OCI-LY3 (cell line): Measurements from ENCODE around the gene UBE2E1.

Experiments used
- H2AFZ ChIP-seq: fragments of 200-600, 300-600 bp; shearing (Covaris generic); 2 replicates; pipeline ENCODE4 v1.6.0; 2014; ENCODE audit warnings: antibody characterized with exemption, low read depth, low read length
- H3K27ac ChIP-seq: fragments of 200-600, 300-600 bp; sonication (generic); 2 replicates; pipeline ENCODE4 v1.5.1; 2014; ENCODE audit warnings: mild to moderate bottlenecking, low read length, moderate library complexity, mixed read lengths
- H3K27me3 ChIP-seq: fragments of 200-600, 300-600 bp; sonication (generic); 2 replicates; pipeline ENCODE4 v1.6.1; 2014; ENCODE audit warnings: low read depth, low read length, mixed read lengths
- H3K36me3 ChIP-seq: fragments of 200-600, 300-600 bp; sonication (generic); replicated peaks from 2 replicates; pipeline ENCODE3; 2014; ENCODE audit warnings: low read depth, low read length, mixed read lengths
- H3K4me1 ChIP-seq: fragments of 300-600, 200-600 bp; sonication (generic); 2 replicates; pipeline ENCODE4 v1.6.1; 2014; ENCODE audit warnings: low read length, mixed read lengths
- H3K4me2 ChIP-seq: fragments of 200-600, 300-600 bp; sonication (generic); 2 replicates; pipeline ENCODE4 v1.6.1; 2014; ENCODE audit warnings: low read length, mixed read lengths
- H3K4me3 ChIP-seq: fragments of 300-600, 200-600 bp; sonication (generic); 2 replicates; pipeline ENCODE4 v1.5.1; 2014; ENCODE audit warnings: antibody characterized with exemption, mild to moderate bottlenecking, low read length, moderate library complexity
- H3K79me2 ChIP-seq: fragments of 300-600, 200-600 bp; shearing (Covaris generic); 2 replicates; pipeline ENCODE4 v1.6.1; 2014; ENCODE audit warnings: mild to moderate bottlenecking, low read length, mixed read lengths
- H3K9ac ChIP-seq: fragments of 300-600, 200-600 bp; shearing (Covaris generic); 2 replicates; pipeline ENCODE4 v1.6.0; 2014; ENCODE audit warnings: mild to moderate bottlenecking, low read length, moderate library complexity
- H3K9me3 ChIP-seq: fragments of 200-600, 300-600 bp; shearing (Covaris generic); 2 replicates; pipeline ENCODE4 v1.6.1; 2014; ENCODE audit warnings: low read length, mixed read lengths; ENCODE audit not compliant: insufficient read depth
- H4K20me1 ChIP-seq: fragments of 200-600, 300-600 bp; sonication (generic); 2 replicates; pipeline ENCODE4 v1.6.1; 2016; ENCODE audit warnings: low read length, mixed read lengths; ENCODE audit not compliant: insufficient read depth
- EZH2phosphoT487 ChIP-seq: fragments of 200-600 bp; shearing (Covaris generic); IDR thresholded peaks from 2 replicates; pipeline ENCODE4 v1.6.1; 2018; ENCODE audit warnings: antibody characterized with exemption, mixed run types, low read depth
- TF ChIP-seq, protein P1 (sequence below): fragments of 200-600, 300-600 bp; sonication (generic); IDR thresholded peaks from 2 replicates; pipeline ENCODE4 v1.5.1; 2014; ENCODE audit warnings: antibody characterized with exemption, low read length, low read depth

UBE2E1 gene

GRCh38 chr3:23809840-23810342, 4.1 kb downstream of the UBE2E1 start:
- H3K36me3 ChIP-seq: peaks cover 33% of the 10 kb centered on the region
- H2AFZ ChIP-seq: no peak overlapping the region
- H3K9ac ChIP-seq: peak overlapping the region; percentile 74
- H4K20me1 ChIP-seq: 0 out of 2 replicates have a peak, but pooled peaks cover 3% of the 10 kb centered on the region
- H3K27ac ChIP-seq: no peak overlapping the region
- TF ChIP-seq, protein P1, sequence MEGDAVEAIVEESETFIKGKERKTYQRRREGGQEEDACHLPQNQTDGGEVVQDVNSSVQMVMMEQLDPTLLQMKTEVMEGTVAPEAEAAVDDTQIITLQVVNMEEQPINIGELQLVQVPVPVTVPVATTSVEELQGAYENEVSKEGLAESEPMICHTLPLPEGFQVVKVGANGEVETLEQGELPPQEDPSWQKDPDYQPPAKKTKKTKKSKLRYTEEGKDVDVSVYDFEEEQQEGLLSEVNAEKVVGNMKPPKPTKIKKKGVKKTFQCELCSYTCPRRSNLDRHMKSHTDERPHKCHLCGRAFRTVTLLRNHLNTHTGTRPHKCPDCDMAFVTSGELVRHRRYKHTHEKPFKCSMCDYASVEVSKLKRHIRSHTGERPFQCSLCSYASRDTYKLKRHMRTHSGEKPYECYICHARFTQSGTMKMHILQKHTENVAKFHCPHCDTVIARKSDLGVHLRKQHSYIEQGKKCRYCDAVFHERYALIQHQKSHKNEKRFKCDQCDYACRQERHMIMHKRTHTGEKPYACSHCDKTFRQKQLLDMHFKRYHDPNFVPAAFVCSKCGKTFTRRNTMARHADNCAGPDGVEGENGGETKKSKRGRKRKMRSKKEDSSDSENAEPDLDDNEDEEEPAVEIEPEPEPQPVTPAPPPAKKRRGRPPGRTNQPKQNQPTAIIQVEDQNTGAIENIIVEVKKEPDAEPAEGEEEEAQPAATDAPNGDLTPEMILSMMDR: no peak
- no peak for TF ChIP-seq EZH2phosphoT487
- H3K9me3 ChIP-seq: no peaks in the 10 kb centered on the region
- peaks cover 7% of the 10 kb centered on the region for H3K27me3 ChIP-seq
- peaks cover 41% of the 10 kb centered on the region for H3K4me1 ChIP-seq
- H3K4me3 ChIP-seq: peak overlapping the region; percentile 81
- H3K79me2 ChIP-seq: peaks cover 51% of the 10 kb centered on the region
- H3K4me2 ChIP-seq: peak overlapping the region; percentile 78

DNA sequence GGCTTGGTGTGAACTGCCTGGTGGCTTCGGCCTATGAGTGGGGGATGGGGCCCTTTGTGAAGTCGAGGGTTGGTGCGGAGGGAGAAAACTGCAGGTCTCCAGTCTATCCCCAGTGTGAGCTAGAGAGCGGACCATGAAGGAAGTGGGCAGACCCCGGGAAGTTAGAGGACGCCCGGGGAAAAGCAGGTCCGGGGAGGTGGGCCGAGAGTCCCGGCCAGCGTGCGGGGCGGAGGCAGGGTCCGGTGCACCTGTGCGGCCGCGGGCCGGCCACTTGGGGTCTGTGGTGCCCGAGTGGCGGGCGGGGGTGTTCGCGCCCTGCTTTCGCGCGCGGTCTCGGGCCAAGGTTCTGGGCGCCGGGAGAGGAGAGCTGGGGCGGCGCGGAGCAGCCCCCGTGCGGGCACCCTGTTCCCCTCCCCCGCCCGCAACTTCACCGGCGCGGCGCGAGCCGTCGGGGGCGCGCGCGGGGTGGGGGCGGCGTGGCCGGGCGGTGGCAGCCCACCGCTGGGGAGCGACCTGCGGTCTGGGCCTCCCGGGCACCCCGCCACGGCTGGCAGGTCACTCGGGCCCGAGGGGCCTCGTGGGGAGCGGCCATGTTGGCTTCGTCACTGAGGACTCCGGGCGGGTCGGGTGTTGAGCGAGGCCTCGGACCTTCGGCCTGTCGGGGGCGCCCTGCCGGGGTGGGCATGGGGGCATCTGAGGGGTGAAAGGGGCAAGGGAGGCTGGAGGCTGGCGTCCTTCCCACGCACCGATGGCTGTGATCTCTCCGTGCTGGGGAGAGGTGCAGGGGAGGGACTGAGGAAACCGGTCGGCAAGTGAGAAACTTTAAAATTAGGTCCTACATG, 4.8 kb downstream of the UBE2E1 start:
- Histone ChIP-seq H3K4me1 (peaks cover 37% of the 10 kb centered on the region), H3K4me2 (peak overlapping the region; percentile 78), H3K9me3 (no peaks in the 10 kb centered on the region)

GRCh38 chr3:23811185-23811527, 5.4 kb downstream of the UBE2E1 start:
- H3K4me3 ChIP-seq: peak overlapping the region; percentile 81
- H3K27ac ChIP-seq: peak overlapping the region; percentile 7; the same call in 1 of the 2 replicates
- H3K4me2 ChIP-seq: peak overlapping the region; percentile 78
- H3K9ac ChIP-seq: peak overlapping the region; percentile 74
- H3K4me1 ChIP-seq: peaks cover 37% of the 10 kb centered on the region
- no peaks in the 10 kb centered on the region for H3K27me3 ChIP-seq
- peaks cover 62% of the 10 kb centered on the region for H3K79me2 ChIP-seq
- 0 out of 2 replicates have a peak, but pooled peaks cover 10% of the 10 kb centered on the region for H4K20me1 ChIP-seq
- peak overlapping the region; percentile 40 for H2AFZ ChIP-seq
- no peaks in the 10 kb centered on the region for H3K9me3 ChIP-seq
- no peak for TF ChIP-seq EZH2phosphoT487
- TF ChIP-seq, protein P1: 0 out of 2 replicates have a peak, but pooled peaks have one; percentile 0
- peaks cover 36% of the 10 kb centered on the region for H3K36me3 ChIP-seq

More for the DNA sequence above, 4.8 kb downstream of the UBE2E1 start:
- Histone ChIP-seq H3K9ac (peak overlapping the region; percentile 74), H3K36me3 (peaks cover 36% of the 10 kb centered on the region), H3K79me2 (peaks cover 56% of the 10 kb centered on the region), H2AFZ (peak overlapping the region; percentile 40), H3K4me3 (peak overlapping the region; percentile 81), H4K20me1 (0 out of 2 replicates have a peak, but pooled peaks cover 7% of the 10 kb centered on the region), H3K27ac (peak overlapping the region; percentile 7; the same call in 1 of the 2 replicates), H3K27me3 (peaks cover under 1% of the 10 kb centered on the region; the same call in 1 of the 2 replicates)
- TF ChIP-seq EZH2phosphoT487: no peak
- TF ChIP-seq, protein P1: peak; percentile 43

- Histone ChIP-seq H4K20me1 (0 out of 2 replicates have a peak, but pooled peaks cover 10% of the 10 kb centered on the region), H2AFZ (no peak overlapping the region), H3K9ac (no peak overlapping the region), H3K79me2 (peaks cover 56% of the 10 kb centered on the region), H3K4me1 (peaks cover 36% of the 10 kb centered on the region), H3K4me2 (peak overlapping the region; percentile 78), H3K27me3 (no peaks in the 10 kb centered on the region), H3K4me3 (peak overlapping the region; percentile 81; the same call in 1 of the 2 replicates), H3K9me3 (no peaks in the 10 kb centered on the region), H3K36me3 (peaks cover 36% of the 10 kb centered on the region), H3K27ac (no peak overlapping the region)
- TF ChIP-seq EZH2phosphoT487: no peak
- TF ChIP-seq, protein P1: no peak
Observed at GRCh38 chr3:23811919-23812318, 6.2 kb downstream of the UBE2E1 start.
